GM21390 (cell line): Measurements from ENCODE around the gene NXPH4.
A peak's percentile ranks its signal among the peaks of the same experiment; 100 is the strongest.

Source experiments
- ATAC-seq: cut with Tn5 transposase; IDR thresholded peaks from one replicate; pipeline ENCODE4 v1.9.1; 2021; ENCODE audit not compliant: unreplicated experiment

NXPH4 gene

DNA sequence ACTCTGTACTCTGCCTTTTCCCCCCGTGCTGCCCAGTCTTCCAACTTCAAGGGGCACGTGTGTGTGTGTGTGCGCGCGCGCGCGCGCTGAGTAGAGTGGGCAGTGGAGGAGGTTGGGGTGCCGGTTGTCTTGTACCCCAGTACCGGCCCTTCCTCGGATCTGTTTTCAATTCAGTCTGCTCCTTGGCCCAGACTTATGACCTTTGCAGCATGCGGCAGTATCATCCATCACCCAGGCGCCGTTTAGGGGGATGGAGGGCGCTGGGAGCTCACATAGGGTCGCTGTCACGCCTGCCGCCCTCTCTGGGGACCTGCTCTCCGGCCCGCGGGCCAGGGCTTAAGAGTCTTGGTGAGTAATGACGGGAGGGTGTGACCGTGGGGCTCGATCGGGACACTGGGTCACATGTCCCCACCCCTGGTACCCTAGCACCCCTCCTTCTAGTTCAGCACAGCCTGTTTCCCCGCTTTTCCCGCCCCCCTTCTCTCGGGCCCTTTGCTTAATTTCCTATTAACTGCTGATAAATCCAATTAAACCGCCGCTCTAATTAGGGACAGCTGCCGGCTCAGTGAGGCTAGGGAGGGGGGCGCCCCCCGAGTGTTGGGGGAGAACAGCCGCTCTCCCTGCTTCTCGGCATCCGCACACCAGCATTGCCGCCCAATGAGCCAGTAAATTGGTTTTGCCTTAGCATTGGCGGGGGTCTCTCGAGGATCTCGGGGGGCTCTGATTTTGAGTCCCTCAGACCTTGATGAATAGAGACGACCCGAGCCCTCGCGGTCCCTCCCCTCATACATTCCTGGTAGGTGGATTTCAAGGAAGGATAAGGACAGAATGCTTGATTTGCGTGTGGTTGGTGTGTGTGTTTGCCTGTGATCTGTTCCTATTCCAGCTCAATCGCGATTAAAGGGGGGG, 25.1 kb downstream of the NXPH4 start:
- no peak for ATAC-seq

DNA sequence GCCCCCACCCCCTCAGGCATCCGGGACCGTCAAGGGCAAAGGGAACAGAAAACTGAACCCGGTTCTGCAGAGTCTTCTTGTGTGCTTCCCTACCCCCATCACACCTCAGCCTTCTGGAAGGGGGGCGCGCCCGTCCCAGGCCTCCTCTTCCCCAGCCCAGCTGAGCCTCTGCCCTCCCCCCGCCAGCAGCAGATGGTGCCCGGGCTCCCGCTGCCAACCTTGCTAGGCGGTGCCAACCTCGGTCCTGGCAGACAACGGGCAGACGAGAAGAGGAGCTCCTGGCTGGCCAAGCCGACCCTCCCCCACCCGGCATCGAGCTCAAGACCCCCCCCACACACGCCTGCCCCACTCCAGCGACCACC, 25.7 kb downstream of the NXPH4 start:
- ATAC-seq, result no peak

DNA sequence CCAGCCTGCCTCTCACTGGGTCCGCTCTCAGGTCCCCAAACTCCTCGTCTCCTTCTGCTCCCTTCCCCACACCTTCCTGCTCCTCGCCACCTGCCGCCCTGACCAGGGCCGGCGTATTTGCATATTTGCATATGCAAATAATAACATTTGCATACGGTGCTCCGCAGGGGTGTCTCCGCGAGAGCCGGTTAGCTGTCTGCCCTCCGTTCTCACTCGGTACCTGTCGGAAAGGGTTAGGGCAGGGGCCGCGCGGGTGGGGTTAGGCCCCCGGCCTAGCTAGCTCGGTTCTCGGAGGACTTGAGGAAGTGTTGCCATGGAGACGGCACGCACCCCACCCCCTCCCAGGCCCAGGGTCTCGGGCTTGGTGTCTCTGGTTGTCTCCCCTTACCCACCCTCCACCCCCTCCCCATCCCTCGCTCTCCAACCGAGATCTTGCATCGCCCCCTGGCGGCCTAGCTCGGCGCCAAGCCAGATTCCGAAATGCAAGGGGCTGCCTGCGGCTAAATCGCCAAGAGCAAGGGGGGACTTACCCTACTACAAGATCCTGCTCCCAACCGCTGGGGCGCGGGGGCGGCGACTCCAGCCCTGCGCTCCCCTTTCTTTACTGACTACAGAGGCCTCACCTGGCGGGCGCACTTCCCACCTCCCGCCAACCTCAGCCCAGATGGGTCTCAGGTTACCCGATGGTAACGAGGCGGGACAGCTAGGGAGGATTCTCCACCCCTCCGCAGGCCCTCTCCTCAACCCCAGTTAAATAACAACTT, 26.3 kb downstream of the NXPH4 start:
- peak; percentile 37 for ATAC-seq

DNA sequence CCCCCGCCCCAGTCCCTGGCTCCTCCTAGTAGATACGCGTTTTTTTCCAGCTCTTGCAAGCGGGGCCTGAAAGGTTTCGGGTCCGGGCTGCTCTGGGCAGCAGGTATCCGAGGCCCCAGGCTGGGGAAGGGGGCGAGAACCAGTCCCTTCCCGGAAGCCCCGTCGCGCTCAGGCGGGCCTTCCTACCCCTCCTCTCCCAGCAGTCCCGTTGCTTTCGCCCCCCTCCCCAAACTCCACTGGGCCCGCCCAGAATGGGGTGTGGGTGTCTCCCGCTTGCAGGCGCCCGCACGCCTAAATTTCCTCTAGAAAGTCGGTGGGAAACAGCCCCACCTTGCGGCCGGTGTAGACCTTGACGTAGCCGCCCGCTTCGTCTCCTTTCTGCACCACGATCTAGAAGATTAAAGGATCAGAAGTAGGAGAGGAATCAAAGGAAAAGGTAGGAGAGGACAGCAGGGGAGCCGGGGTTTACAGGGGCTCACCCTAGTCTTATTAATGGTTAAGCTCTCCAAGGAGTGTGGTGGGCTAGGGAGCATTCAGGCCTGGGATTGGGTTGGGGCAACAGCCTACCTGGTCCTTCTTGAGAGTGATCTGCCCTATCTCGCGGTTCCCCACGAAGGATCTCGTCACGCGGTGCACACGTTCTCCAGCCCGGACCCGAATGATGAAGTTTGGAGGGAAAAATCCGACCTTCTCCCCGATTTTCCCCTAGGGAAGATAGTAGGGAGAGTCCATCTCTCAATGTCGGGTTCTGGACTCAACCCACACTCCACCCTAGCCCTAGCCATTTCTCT, 27.1 kb downstream of the NXPH4 start:
- no peak for ATAC-seq

DNA sequence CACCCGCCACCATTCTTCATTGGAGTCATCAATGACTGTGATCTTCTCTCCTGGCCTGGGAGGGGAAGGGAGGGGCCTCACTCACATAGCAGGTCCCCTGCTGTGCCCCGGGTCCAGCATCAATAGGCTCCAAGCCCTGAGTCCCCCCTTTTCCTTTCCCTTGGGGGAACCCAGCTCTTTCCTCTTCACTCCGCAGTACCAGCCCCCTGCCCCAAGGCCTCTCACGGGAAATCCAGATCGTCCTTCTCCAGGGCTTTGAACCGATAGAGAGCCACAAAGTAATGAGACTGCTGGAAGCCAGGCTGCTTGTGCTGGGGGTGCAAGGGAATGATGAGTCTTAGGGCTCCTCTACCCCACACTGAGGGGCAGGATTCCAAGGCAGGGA, 27.7 kb downstream of the NXPH4 start:
- ATAC-seq, result no peak

DNA sequence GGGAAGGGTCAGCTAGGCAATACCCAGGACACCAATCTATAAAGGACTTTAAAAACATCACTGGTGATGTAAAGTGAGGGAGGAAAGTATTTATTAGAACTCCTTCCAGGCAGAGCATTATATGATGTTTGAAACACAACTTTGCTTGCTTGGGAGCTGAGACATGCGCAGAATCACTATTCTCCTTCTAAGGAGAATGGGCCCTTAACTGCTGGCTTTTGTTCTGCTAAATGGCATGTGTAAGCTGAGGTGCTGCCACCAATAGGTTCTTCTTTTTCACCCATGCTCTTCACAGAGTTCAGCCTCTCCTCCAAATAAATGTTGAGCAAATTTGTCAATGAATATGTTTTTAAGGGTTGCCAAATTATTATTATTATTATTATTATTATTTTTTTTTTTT, 30.4 kb downstream of the NXPH4 start:
- no peak for ATAC-seq

DNA sequence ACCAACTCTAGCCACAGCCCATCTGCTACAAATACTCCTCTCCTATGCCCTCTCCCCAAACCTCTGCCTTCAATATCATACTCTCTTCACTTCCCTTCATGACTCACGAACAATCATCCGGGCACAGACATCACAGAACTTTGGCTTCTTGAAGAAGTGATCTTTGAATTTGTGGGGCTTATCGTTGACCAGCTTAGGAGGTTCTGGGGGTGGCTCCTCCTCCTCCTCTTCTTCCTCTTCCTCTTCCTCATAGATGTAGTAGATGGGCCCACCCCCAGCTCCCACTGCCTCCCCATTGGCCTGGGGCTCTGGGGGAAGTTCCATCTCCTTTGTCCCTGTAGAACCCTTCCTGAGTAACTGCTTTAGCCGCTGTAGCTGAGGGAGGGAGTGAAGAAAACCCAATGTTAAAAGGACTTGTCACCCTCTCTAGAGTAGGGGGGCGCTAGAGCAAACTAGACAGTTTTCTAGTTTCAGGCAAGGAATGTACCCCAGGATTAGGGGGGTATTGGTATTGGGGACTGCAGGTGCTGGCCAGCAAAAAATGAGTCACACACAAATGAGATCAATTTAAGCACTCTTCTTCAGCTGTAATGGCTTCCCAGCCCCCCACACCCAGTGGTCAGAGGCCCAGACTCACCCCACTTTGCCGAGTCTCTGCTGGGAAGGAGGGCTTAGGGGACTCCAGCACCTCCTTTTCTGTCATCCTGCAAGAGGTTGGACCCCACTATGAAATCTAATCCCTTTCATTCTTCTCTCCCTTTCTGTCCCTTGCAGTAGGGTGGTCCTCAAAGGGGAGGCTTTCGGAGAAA, 32.5 kb downstream of the NXPH4 start:
- no peak for ATAC-seq

DNA sequence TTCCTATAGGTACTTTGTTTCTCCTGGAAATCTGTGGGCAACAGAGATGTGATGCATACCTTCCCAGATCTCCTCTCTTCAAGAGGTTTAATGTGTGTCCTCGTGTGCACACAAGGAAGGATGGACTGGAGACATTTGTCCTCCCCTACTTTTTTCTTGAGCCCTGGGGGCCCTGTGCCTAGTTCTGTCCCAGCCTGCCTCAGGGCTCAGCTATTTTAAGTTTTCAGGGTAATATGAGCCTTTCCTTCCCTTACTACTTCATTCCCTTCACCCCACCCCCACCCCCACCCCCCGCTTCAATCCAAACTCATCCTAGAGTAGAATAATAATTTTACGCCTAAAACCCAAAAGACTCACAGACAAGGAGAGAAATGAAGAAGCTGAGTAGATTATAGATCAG, 33.9 kb downstream of the NXPH4 start:
- ATAC-seq, result no peak

DNA sequence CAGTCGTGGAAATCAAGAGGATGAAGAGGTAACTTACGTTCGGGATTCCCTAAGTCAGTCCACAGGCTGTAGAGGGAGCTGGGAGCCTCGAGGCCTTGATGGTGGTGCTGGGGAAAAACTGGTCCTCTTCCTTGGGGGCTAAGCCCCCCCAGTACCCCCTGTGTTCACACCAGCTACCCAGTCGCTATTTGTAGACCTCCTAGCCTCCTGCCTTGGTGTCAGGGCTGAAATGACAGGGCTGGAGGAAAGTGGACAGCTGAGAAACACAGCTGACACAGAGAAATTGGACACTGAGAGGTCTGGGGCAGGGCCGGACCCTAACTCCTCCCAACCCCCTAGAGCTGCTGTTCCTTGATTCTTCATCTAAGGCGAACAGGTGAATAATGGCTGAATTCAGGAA, 34.4 kb downstream of the NXPH4 start, which contains the start of gene STAC3:
Gene STAC3 (minus strand): TSS at position 232 of the 400 bp plus-strand sequence. CDS start 1,551 bp downstream, outside the sequence.
- no peak for ATAC-seq

DNA sequence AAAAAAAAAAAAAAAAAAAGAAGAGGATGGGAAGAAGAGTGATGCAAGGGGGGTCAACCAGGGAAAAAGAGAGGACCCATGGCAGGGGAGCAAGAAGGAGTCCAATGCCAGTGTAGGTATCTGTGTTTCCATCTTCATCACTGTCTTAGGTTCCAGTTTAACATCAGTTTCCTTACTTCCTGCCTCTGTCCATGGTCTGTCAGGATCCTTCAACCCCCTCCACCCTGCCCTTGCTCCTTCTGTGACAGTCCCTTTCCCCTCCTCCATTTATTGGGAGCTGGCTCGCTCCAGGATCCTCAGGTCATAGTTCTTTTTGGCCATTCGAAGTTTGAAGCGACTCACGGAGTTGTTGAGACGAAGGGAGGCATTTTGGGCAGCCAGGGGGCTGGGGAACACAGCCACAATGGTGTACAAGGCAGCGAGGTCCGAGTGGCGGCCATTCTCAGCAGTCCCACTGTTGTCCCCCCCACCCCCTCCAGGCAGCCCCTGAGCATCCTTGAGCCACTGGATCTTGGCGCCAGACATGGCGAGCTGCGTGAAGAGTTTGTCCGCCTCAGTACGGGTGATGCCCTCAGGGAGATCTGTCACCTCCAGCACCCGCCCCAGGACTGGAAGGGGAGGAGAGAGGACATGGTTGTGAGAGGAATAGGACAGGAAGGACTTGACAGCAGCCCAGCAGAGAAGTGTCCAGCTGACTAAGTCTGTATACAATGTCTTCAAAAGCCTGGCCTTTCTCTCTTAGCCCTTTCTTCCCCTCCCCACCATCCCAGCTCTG, 38.1 kb downstream of the NXPH4 start:
- ATAC-seq, result no peak

DNA sequence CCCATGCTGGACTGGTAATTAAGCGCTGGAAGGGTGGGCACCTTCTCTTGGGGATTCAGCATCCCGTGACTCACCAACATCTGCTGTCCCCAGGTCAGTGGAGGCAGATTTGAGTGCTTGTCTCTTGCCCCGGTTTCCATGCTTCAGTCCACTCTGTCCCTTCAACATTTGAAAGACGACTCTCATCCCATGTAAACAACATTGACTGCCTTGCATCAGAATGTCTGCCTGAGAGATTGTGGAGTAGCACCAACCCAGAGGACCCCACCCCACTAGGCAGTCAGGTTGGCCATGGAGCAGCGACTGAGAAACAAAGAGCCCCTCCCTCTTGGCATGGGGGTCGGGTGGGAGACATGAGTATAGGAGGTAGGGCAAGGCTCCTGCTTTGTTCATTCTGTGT, 39.3 kb downstream of the NXPH4 start:
- no peak for ATAC-seq

DNA sequence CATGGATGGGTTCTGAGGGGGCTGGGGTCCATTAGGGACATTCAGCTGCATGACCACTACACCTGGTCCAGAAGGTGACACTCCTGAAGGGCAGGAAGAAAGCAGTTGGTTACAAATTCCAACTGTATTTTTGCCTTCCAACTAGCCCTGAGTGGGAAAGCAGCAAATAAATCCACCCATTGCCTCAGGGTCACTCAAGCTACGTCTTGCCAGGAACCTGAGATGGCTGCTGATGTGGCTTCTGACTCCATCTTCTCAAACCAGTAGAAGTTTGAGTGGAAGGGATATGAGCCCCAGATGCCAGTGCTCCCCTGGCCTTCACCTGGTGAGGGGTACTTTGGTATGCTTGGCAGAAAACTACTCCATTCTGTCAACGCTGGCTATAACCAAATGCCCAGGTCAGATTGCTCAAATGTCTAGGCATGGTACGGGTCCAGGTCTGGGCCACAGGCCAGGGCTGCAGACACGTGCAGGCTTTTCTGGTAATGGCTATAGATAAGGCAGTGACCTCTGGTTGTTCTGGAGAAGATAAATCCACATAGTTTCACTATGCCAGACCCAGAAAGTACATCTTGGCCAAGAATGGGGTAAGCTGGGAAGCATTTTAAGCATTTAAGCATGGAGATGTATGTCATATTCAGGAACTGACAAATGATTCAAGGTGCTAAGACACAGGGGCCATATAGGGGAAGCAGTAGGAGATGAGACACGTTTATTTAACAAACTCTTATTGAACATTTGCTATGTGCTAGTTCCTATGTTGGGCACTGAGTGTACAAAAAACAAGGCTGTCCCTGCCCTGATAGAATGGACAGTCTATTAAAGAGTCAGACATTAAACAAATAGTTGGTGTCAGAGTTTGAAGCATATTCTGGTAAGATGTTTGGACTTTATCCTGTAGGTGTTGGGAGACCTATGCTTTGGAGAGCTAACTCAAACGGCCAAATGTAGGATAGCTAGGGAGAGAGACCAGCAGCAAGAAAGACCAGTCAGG, 42.7 kb downstream of the NXPH4 start:
- ATAC-seq, result no peak

DNA sequence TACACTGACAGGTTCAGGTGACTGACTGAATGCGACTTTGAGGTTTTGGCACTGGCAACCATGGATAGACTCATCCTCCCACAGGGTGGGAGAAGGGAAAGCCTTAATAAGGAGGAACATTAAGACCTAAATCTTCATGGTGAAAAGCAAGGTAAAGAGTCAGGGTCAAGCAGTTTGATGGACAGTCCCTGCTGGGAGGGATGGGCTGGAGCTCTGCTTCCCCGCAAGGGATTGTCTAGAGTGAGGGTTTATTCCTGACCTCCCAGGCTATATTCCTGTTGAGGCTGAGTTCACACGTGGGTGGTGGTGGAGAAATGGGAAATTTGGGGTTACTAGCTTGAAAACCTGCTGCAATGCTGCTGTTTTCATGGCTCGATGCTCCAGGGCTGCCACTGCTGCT, 43.8 kb downstream of the NXPH4 start:
- ATAC-seq, result no peak

DNA sequence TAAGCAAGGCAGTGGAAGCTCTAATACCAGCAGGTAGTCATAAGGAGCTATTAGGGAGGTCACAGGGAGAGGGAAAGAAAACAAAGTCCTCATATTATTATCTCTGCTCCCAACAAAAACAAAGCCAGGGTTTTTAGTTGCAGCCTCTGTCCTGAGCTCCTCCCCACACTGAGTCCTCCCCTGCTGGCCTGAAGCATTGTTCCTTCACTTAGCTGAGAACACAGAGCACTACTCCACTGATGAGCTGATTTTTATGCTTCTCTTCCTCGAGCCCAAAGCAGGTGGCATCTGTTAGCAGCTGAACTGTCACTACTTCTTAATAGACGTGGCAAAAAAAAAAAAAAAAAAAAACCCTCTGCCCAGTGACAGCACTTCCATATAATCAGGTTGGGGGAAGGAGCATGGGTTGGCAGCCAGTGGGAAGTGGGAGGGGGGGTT, 44.9 kb downstream of the NXPH4 start:
- ATAC-seq, result no peak

DNA sequence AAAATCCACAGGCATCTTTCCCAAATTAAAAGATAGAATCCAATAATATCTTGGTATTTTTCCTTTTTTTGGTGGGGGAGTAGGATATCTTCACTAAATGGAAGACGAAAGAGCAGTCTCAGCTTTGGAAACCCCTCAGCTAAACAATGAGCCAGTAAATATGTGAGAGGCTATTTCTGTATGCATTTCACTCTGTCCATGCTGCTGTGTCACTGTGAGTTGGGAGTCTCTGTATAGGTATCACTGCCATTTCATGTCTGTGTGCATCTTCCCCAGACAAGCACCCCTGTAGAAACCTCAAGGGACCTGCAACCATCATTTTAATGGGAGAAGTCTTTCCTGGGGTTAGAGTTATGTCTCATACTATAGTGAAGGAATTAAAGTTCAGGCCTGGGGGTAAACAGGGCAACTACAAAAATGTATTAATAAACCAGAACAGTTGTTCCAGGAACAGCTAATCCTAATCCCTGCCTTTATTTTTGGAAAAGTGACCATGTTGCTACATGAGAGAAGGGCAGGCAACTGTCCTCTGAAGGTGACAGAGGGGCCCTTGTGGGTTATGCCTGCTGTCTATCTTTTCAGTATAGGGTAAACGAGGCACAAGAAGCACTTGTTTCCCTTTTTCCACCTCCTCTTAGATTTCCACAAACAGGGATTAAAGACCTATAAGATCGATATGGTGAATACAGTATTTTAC, 45.7 kb downstream of the NXPH4 start:
- ATAC-seq, result no peak

DNA sequence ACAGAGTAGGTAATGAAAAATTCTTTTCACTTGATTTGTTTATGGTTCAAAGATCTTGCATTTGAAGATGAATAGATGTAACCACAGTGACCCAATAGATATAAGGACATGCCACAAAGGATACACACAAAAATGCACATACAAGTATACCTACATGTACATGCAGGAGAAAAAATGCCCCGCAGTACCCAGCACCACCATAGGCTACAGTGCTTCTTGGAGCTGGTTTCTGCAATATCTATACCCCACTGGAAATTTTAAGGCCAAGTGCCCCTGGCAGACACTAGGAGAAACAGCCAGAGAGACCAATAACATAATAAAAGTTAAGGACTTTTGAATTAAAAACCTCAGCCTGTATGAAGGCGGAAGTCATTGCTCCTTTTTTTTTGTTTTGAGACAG, 46.5 kb downstream of the NXPH4 start:
- ATAC-seq, result no peak

DNA sequence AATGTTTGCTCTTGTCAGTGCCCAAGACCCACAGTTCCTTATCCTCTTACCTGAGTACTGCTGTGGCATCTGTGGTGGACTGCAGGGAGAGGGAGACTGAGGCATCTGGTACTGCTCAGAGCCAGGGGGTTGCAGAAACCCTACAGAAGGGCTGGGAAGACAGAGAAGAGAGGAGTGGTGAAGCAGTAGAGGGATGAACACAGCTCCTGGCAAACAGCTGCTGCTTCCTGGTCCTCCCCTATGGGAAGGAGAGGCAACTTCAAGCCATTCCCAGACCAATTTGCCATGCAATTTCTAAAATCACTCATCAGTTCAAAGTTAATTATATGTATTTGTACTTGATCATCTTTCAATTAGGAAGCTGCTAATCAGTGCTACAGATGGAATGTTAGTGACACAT, 50.1 kb downstream of the NXPH4 start:
- no peak for ATAC-seq

DNA sequence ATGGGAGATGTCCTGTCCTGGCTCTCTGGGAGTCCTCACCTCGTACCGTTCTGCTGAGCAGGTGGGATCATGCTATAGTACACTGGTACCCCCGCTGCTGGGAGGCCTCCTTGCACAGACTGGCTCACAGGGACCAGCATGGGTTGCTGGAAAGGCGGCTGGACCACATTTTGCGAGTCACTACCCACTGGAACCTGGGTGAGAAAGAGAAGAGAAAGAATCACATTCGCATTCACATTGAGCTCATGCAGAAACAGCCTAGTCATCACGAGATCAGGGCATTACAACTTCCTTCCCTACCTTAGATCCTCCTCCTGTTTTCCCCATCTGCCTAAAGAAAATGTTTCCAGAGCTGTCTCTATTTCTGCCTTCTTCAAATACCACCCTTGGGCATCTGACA, 51.7 kb downstream of the NXPH4 start:
- no peak for ATAC-seq
